GM13976 (cell line): Measurements from ENCODE around the gene GOLGA2.

Experiments
- DNase-seq: peaks from one replicate; pipeline ENCODE4 v3.0.0; 2012; ENCODE audit warnings: low spot score
- CTCF ChIP-seq: IDR thresholded peaks from 2 replicates; pipeline ENCODE4 v1.5.1; 2012; ENCODE audit warnings: borderline replicate concordance, mild to moderate bottlenecking; ENCODE audit not compliant: insufficient read depth; ENCODE audit errors: extremely low read depth, missing control alignments, control extremely low read depth
- in situ Hi-C: fragments of 300-500 bp; cut with MboI; formaldehyde crosslinking; loops from one replicate; pipeline ENCODE4 v1.12.0; 2022; ENCODE audit warnings: low sequenced_read_pairs, mixed read lengths, inconsistent platforms; ENCODE audit not compliant: unreplicated experiment

Gene GOLGA2

GRCh38 chr9:128249558-128249907 lies 26.3 kb downstream of the GOLGA2 start:
- DNase-seq, result no peak
- TF ChIP-seq CTCF, result no peak
- in situ Hi-C loops, result no loop called here

- in situ Hi-C loops, result no loop called here
- DNase-seq, result no peak
- no peak for TF ChIP-seq CTCF
These were observed 28.5 kb downstream of the GOLGA2 start for GRCh38 chr9:128247226-128247803.

DNA sequence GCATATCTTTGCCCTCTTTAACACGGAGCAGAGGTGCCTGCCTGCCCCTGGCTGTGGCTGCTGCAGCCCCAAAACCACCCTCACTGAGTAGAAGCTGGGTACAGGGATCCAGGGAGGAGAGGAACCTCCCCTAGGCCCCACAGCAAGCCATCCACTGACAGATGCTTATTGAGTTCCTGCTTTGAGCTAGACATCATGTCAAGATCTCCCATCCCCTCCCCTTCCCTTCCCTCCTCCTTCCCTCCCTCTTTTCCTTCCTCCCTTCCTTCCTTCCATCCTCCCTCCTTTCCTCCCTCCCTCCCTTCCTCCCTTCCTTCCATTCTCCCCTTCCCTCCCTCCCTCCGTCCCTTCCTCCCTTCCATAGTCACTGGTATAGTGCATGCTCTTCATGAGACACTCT lies 29.3 kb downstream of the GOLGA2 start:
- in situ Hi-C loops, result no loop called here
- no peak for DNase-seq
- TF ChIP-seq CTCF, result no peak

DNA sequence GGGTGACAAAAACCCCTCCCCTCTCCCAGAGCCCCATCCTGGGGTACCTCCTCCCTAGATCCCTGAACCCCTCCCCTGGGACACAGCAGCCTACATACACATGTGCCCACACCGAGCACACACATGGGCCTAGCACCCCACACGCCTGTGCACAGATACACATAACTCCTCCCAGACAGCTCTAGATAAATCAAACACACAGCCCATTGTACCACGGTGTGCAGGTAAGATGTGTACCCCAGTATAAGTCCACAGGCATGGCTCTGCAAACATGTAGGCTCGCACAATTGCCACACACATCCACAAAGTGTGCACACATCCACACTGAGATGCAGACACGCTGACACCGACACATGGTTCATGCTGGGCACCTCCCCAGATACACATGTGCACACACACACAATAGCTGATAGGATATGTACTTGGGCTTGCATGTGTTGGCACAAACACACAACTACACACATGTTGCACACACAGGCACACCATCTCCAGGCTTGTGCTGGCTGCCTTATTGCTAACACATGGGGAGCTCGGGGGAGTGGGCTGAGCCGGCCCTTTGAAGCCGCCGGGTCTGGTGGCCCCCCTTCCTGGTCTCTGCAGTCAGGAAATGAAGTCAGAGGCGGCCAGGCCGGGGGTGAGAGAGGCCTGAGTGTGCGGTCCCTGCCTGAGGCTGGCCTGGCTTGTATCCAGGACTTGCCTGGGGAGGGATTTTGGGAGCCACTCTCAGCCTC lies 30.2 kb downstream of the GOLGA2 start:
- no peak for DNase-seq
- no peak for TF ChIP-seq CTCF
- in situ Hi-C loops, result no loop called here

DNA sequence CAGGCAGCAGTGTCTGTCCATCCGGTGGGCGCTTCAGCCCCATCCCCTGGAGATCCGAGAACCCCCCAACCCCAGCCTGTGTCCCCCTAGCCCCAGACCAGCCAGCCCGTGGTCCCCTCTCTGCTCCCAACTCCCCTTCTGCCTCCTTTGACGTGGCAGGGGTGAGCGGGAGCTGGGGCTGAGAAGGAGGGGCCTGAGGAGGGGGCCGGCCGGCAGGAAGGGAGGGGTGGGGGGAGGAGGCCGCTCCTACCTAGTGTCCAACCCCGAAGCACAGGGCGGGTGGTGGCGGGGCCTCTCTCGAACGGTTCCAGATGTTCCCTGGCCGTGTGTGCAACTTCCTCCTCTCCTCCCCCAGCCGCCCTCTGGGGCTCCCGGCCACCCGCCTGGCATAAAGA lies 31.0 kb downstream of the GOLGA2 start:
- in situ Hi-C loops, result no loop called here
- peak; percentile 56 for DNase-seq
- no peak for TF ChIP-seq CTCF

DNA sequence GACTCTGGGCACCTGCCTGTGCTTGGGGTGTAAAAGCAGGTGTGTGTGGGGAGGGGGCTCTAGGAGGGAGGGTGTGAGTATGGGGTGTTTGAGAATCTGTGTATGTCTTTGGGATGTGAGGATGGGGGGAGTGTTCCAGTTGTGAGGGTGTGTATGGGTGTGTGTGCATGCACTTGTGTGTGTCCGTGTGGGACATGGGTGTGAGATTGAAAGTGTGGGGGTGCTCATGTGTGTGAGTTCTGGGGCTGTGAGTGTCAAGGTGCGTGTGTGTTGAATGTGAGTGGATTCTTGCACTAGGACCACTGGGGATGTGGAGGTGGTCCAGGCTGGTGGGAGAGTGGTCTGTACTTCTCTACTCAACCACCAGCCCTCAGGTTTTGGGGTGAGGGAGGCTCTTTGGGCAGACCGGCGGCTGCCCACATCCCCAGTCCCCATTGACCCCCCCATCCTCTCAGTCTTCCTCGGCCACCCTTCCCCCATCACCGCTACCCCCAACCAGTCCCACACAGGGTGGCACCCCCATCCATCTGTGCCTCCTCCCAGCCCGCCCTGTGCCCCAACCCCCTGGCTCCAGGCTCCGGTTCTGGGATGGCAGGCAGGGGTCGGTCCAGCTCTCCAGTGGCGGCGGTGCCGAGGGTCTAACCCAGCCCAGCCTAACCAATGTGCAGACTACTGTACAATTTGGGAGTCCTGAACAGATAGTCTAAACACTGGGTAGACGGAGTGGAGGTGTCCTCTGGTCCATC lies 31.5 kb downstream of the GOLGA2 start:
- peak; percentile 41 for DNase-seq
- no peak for TF ChIP-seq CTCF
- in situ Hi-C loops, result no loop called here
